Stimulated activated CD8-positive, alpha-beta memory T cell treated with anti-CD3 and anti-CD28 coated beads, Interleukin-12 subunit alpha, Interleukin-12 subunit beta, amount 100 ng/mL, for 24 hours (primary cell): ENCODE results near the gene MAF.

Source experiments
- DNase-seq: peaks from one replicate; pipeline ENCODE4 v3.0.0-alpha.2; 2020; ENCODE audit errors: extremely low read depth

Gene MAF

GRCh38 chr16:79612207-79612606, 11.7 kb upstream of the MAF start:
- no peak for DNase-seq

GRCh38 chr16:79610771-79611170, 10.2 kb upstream of the MAF start:
- no peak for DNase-seq

GRCh38 chr16:79609861-79610260, 9.3 kb upstream of the MAF start:
- DNase-seq, result no peak

GRCh38 chr16:79608976-79609375, 8.4 kb upstream of the MAF start:
- DNase-seq, result no peak

GRCh38 chr16:79607587-79607986, 7.0 kb upstream of the MAF start:
- no peak for DNase-seq

- DNase-seq, result no peak
Observed at GRCh38 chr16:79605999-79606398, 5.5 kb upstream of the MAF start.

GRCh38 chr16:79603055-79603454, 2.5 kb upstream of the MAF start:
- no peak for DNase-seq

- DNase-seq, result no peak
Observed at GRCh38 chr16:79602628-79603014, 2.1 kb upstream of the MAF start.

- peak; percentile 63 for DNase-seq
Observed at GRCh38 chr16:79601931-79602627, 1.5 kb upstream of the MAF start.

- no peak for DNase-seq
Observed at GRCh38 chr16:79601092-79601930, 774 bp upstream of the MAF start.

- DNase-seq, result no peak
Observed at GRCh38 chr16:79599837-79600637, 500 bp downstream of the MAF start.

- no peak for DNase-seq
Observed at GRCh38 chr16:79599256-79599836, 1.2 kb downstream of the MAF start.

- no peak for DNase-seq
Observed at GRCh38 chr16:79598348-79599181, 2.0 kb downstream of the MAF start.

GRCh38 chr16:79598063-79598347, 2.5 kb downstream of the MAF start:
- DNase-seq, result no peak

GRCh38 chr16:79597277-79598062, 3.1 kb downstream of the MAF start:
- no peak for DNase-seq

GRCh38 chr16:79595931-79596450, 4.5 kb downstream of the MAF start:
- DNase-seq, result no peak

- DNase-seq, result no peak
Observed at GRCh38 chr16:79595231-79595641, 5.3 kb downstream of the MAF start.

GRCh38 chr16:79593754-79594153, 6.8 kb downstream of the MAF start:
- DNase-seq, result no peak

GRCh38 chr16:79593074-79593531, 7.4 kb downstream of the MAF start:
- no peak for DNase-seq

GRCh38 chr16:79592186-79592585, 8.4 kb downstream of the MAF start:
- DNase-seq, result no peak
